GM23338 (cell line): ENCODE measurements around the gene ARL2. TPM values are rescaled to one million over a fixed set of nuclear protein-coding genes. Genes with fewer than 3 reads are reported as not detected.

Experiments used
- ATAC-seq: fragments of 200-7000 bp; cut with Tn5 transposase; 3 replicates; pipeline ENCODE4 v1.9.1; 2020
- DNase-seq: peaks from one replicate; pipeline ENCODE4 v3.0.0-alpha.2; 2015; ENCODE audit warnings: low spot score
- H2AFZ ChIP-seq: fragments of 200-600 bp; sonication (generic); 2 replicates; pipeline ENCODE4 v1.8.0; 2016; ENCODE audit warnings: antibody characterized with exemption, mild to moderate bottlenecking, moderate library complexity
- H3F3A ChIP-seq: fragments of 200-600 bp; sonication (generic); replicated peaks from 2 replicates; pipeline ENCODE4 v1.8.0; 2017; ENCODE audit warnings: antibody characterized with exemption, mixed run types, low read depth
- H3K27ac ChIP-seq: fragments of 200-600 bp; sonication (generic); 2 replicates; pipeline ENCODE4 v1.6.1; 2016; ENCODE audit warnings: low read depth
- H3K27me3 ChIP-seq: fragments of 200-600 bp; sonication (generic); 2 replicates; pipeline ENCODE4 v1.8.0; 2016; ENCODE audit warnings: mild to moderate bottlenecking, mixed run types, moderate library complexity; ENCODE audit not compliant: insufficient read depth
- H3K36me3 ChIP-seq: fragments of 200-600 bp; sonication (generic); 2 replicates; pipeline ENCODE4 v1.8.0; 2016; ENCODE audit warnings: mild to moderate bottlenecking; ENCODE audit not compliant: insufficient read depth
- H3K4me1 ChIP-seq: fragments of 200-600 bp; sonication (generic); 2 replicates; pipeline ENCODE4 v1.8.0; 2016; ENCODE audit warnings: mild to moderate bottlenecking, moderate library complexity; ENCODE audit not compliant: insufficient read depth
- H3K4me2 ChIP-seq: fragments of 200-600 bp; sonication (generic); 2 replicates; pipeline ENCODE4 v1.7.1; 2017; ENCODE audit warnings: mixed run types
- H3K4me3 ChIP-seq: fragments of 200-600 bp; sonication (generic); 2 replicates; pipeline ENCODE4 v1.6.1; 2016; ENCODE audit warnings: mixed run types
- H3K79me2 ChIP-seq: fragments of 200-600 bp; sonication (generic); replicated peaks from 2 replicates; pipeline ENCODE4 v1.8.0; 2017; ENCODE audit warnings: mild to moderate bottlenecking; ENCODE audit not compliant: insufficient read depth
- H3K9me2 ChIP-seq: fragments of 200-600 bp; sonication (generic); 2 replicates; pipeline ENCODE4 v1.8.0; 2017; ENCODE audit not compliant: insufficient read depth
- H4K20me1 ChIP-seq: fragments of 200-600 bp; sonication (generic); replicated peaks from 2 replicates; pipeline ENCODE4 v1.8.0; 2017; ENCODE audit warnings: mild to moderate bottlenecking; ENCODE audit not compliant: insufficient read depth
- H3K27ac Mint-ChIP-seq: 2 replicates; pipeline ENCODE4 v1.8.0; 2020; ENCODE audit warnings: inconsistent platforms, mild to moderate bottlenecking, moderate library complexity, mixed read lengths
- H3K27me3 Mint-ChIP-seq: 3 replicates; pipeline ENCODE4 v1.8.0; 2022; ENCODE audit warnings: low read depth, mild to moderate bottlenecking, moderate library complexity, mixed read lengths, inconsistent platforms; ENCODE audit not compliant: insufficient read depth, poor library complexity
- H3K36me3 Mint-ChIP-seq: 3 replicates; pipeline ENCODE4 v1.8.0; 2021; ENCODE audit warnings: low read depth, mild to moderate bottlenecking, inconsistent platforms, moderate library complexity, mixed read lengths
- H3K4me1 Mint-ChIP-seq: 3 replicates; pipeline ENCODE4 v1.8.0; 2020; ENCODE audit warnings: mild to moderate bottlenecking, inconsistent platforms, mixed read lengths
- H3K4me3 Mint-ChIP-seq: 3 replicates; pipeline ENCODE4 v1.8.0; 2021; ENCODE audit warnings: moderate library complexity, mild to moderate bottlenecking, inconsistent platforms, mixed read lengths
- H3K9me3 Mint-ChIP-seq: 3 replicates; pipeline ENCODE4 v1.8.0; 2020; ENCODE audit warnings: moderate library complexity, mild to moderate bottlenecking, inconsistent platforms, mixed read lengths
- EZH2phosphoT487 ChIP-seq: fragments of 200-600 bp; sonication (generic); IDR thresholded peaks from one replicate; pipeline ENCODE4 v1.8.1; 2018; ENCODE audit warnings: antibody characterized with exemption; ENCODE audit not compliant: unreplicated experiment
- POLR2AphosphoS5 ChIP-seq: IDR thresholded peaks from 2 replicates; pipeline ENCODE4 v1.6.1; 2016; ENCODE audit warnings: antibody characterized with exemption, low read depth
- ZNF331 ChIP-seq: fragments of 250-450 bp; sonication (Bioruptor Pico); IDR thresholded peaks from 2 replicates; pipeline ENCODE4 v1.5.0; 2020; ENCODE audit warnings: low read depth, mild to moderate bottlenecking, moderate library complexity
- polyA plus RNA-seq: library from polyadenylated mRNA; unstranded; fragments of >200 nt; fragmentation: Nextera tagmentation; extraction: Ambion mirVana; gene quantifications from 2 replicates; pipeline ENCODE4 v1.2.1, GENCODE V29; 2016
- total RNA-seq: library from RNA; depleted of rRNA; stranded (reverse); fragments of >200 nt; shearing (Covaris generic); gene quantifications from 2 replicates; pipeline ENCODE4 v1.2.3, GENCODE V29; 2014
- TF ChIP-seq, protein P1 (sequence below): fragments of 250-450 bp; sonication (Bioruptor Pico); IDR thresholded peaks from 2 replicates; pipeline ENCODE4 v1.5.0; 2020; ENCODE audit warnings: mild to moderate bottlenecking, moderate library complexity
- TF ChIP-seq, protein P2 (sequence below): IDR thresholded peaks from 2 replicates; pipeline ENCODE4 v1.6.1; 2016; ENCODE audit warnings: antibody characterized with exemption
- TF ChIP-seq, protein P3 (sequence below): IDR thresholded peaks from one replicate; pipeline ENCODE4 v1.6.1; 2018; ENCODE audit warnings: antibody characterized with exemption; ENCODE audit not compliant: unreplicated experiment
- TF ChIP-seq, protein P4 (sequence below), 2 experiments: fragments of 200-600 bp in 1 of 2; sonication (generic) in 1 of 2; conservative IDR thresholded peaks; 2 replicates each; pipeline versions ENCODE4 v1.5.1 to v1.6.1; 2016 to 2017; ENCODE audit warnings: antibody characterized with exemption in 2 of 2, low read depth in 2 of 2, mild to moderate bottlenecking in 2 of 2, moderate library complexity in 1 of 2

ARL2 gene
- total and polyA plus RNA-seq, 2 experiments from 2014 or later: 193 to 236 TPM

DNA sequence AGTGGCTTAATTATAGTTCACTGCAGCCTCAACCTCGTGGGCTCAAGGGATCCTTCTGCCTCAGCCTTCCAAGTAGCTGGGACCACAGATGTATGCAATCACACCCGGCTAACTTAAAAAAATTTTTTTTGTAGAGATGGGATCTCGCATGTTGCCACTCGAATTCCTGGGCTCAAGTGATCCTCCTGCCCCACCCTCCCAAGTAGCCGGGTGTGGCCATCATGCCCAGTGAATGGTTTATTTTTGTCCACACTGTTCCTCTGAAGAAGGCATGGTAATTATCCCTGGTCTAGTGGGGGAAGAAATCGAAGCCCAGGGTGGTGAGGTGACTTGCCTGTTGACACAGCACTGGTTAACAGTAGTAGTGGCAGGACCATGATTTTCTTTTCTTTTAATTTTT is 28.9 kb downstream of the ARL2 start:
- peaks cover 18% of the 10 kb centered on the region for H3K79me2 ChIP-seq
- peaks cover 11% of the 10 kb centered on the region for H4K20me1 ChIP-seq
- no peaks in the 10 kb centered on the region for H3K9me2 ChIP-seq
- no peaks in the 10 kb centered on the region for H3K27me3 ChIP-seq
- Mint-ChIP-seq H3K4me1 (peaks cover 14% of the 10 kb centered on the region), H3K4me3 (peak overlapping the region; percentile 94), H3K9me3 (no peaks in the 10 kb centered on the region), H3K27ac (no peak overlapping the region), H3K36me3 (peaks cover 17% of the 10 kb centered on the region), H3K27me3 (peaks cover 11% of the 10 kb centered on the region)
- no peak overlapping the region for H3K27ac ChIP-seq
- TF ChIP-seq, protein P1, sequence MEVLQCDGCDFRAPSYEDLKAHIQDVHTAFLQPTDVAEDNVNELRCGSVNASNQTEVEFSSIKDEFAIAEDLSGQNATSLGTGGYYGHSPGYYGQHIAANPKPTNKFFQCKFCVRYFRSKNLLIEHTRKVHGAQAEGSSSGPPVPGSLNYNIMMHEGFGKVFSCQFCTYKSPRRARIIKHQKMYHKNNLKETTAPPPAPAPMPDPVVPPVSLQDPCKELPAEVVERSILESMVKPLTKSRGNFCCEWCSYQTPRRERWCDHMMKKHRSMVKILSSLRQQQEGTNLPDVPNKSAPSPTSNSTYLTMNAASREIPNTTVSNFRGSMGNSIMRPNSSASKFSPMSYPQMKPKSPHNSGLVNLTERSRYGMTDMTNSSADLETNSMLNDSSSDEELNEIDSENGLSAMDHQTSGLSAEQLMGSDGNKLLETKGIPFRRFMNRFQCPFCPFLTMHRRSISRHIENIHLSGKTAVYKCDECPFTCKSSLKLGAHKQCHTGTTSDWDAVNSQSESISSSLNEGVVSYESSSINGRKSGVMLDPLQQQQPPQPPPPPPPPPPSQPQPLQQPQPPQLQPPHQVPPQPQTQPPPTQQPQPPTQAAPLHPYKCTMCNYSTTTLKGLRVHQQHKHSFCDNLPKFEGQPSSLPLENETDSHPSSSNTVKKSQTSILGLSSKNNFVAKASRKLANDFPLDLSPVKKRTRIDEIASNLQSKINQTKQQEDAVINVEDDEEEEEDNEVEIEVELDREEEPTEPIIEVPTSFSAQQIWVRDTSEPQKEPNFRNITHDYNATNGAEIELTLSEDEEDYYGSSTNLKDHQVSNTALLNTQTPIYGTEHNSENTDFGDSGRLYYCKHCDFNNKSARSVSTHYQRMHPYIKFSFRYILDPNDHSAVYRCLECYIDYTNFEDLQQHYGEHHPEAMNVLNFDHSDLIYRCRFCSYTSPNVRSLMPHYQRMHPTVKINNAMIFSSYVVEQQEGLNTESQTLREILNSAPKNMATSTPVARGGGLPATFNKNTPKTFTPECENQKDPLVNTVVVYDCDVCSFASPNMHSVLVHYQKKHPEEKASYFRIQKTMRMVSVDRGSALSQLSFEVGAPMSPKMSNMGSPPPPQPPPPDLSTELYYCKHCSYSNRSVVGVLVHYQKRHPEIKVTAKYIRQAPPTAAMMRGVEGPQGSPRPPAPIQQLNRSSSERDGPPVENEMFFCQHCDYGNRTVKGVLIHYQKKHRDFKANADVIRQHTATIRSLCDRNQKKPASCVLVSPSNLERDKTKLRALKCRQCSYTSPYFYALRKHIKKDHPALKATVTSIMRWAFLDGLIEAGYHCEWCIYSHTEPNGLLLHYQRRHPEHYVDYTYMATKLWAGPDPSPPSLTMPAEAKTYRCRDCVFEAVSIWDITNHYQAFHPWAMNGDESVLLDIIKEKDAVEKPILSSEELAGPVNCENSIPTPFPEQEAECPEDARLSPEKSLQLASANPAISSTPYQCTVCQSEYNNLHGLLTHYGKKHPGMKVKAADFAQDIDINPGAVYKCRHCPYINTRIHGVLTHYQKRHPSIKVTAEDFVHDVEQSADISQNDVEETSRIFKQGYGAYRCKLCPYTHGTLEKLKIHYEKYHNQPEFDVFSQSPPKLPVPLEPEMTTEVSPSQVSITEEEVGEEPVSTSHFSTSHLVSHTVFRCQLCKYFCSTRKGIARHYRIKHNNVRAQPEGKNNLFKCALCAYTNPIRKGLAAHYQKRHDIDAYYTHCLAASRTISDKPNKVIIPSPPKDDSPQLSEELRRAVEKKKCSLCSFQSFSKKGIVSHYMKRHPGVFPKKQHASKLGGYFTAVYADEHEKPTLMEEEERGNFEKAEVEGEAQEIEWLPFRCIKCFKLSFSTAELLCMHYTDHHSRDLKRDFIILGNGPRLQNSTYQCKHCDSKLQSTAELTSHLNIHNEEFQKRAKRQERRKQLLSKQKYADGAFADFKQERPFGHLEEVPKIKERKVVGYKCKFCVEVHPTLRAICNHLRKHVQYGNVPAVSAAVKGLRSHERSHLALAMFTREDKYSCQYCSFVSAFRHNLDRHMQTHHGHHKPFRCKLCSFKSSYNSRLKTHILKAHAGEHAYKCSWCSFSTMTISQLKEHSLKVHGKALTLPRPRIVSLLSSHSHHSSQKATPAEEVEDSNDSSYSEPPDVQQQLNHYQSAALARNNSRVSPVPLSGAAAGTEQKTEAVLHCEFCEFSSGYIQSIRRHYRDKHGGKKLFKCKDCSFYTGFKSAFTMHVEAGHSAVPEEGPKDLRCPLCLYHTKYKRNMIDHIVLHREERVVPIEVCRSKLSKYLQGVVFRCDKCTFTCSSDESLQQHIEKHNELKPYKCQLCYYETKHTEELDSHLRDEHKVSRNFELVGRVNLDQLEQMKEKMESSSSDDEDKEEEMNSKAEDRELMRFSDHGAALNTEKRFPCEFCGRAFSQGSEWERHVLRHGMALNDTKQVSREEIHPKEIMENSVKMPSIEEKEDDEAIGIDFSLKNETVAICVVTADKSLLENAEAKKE: no peak
- TF ChIP-seq, protein P2, sequence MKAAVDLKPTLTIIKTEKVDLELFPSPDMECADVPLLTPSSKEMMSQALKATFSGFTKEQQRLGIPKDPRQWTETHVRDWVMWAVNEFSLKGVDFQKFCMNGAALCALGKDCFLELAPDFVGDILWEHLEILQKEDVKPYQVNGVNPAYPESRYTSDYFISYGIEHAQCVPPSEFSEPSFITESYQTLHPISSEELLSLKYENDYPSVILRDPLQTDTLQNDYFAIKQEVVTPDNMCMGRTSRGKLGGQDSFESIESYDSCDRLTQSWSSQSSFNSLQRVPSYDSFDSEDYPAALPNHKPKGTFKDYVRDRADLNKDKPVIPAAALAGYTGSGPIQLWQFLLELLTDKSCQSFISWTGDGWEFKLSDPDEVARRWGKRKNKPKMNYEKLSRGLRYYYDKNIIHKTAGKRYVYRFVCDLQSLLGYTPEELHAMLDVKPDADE: no peak
- TF ChIP-seq EZH2phosphoT487 (no peak), ZNF331 (no peak), POLR2AphosphoS5 (no peak)
- TF ChIP-seq, protein P3, sequence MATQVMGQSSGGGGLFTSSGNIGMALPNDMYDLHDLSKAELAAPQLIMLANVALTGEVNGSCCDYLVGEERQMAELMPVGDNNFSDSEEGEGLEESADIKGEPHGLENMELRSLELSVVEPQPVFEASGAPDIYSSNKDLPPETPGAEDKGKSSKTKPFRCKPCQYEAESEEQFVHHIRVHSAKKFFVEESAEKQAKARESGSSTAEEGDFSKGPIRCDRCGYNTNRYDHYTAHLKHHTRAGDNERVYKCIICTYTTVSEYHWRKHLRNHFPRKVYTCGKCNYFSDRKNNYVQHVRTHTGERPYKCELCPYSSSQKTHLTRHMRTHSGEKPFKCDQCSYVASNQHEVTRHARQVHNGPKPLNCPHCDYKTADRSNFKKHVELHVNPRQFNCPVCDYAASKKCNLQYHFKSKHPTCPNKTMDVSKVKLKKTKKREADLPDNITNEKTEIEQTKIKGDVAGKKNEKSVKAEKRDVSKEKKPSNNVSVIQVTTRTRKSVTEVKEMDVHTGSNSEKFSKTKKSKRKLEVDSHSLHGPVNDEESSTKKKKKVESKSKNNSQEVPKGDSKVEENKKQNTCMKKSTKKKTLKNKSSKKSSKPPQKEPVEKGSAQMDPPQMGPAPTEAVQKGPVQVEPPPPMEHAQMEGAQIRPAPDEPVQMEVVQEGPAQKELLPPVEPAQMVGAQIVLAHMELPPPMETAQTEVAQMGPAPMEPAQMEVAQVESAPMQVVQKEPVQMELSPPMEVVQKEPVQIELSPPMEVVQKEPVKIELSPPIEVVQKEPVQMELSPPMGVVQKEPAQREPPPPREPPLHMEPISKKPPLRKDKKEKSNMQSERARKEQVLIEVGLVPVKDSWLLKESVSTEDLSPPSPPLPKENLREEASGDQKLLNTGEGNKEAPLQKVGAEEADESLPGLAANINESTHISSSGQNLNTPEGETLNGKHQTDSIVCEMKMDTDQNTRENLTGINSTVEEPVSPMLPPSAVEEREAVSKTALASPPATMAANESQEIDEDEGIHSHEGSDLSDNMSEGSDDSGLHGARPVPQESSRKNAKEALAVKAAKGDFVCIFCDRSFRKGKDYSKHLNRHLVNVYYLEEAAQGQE: no peak
- TF ChIP-seq, protein P4, sequence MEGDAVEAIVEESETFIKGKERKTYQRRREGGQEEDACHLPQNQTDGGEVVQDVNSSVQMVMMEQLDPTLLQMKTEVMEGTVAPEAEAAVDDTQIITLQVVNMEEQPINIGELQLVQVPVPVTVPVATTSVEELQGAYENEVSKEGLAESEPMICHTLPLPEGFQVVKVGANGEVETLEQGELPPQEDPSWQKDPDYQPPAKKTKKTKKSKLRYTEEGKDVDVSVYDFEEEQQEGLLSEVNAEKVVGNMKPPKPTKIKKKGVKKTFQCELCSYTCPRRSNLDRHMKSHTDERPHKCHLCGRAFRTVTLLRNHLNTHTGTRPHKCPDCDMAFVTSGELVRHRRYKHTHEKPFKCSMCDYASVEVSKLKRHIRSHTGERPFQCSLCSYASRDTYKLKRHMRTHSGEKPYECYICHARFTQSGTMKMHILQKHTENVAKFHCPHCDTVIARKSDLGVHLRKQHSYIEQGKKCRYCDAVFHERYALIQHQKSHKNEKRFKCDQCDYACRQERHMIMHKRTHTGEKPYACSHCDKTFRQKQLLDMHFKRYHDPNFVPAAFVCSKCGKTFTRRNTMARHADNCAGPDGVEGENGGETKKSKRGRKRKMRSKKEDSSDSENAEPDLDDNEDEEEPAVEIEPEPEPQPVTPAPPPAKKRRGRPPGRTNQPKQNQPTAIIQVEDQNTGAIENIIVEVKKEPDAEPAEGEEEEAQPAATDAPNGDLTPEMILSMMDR (conservative IDR thresholded peaks at IDR 0.05; ENCODE audit: low read depth in 2 of 2): no peak
- no peak for ATAC-seq
- peak overlapping the region; percentile 87; the same call in 1 of the 2 replicates for H3K4me3 ChIP-seq
- H3F3A ChIP-seq: 0 out of 2 replicates have a peak, but pooled peaks cover 11% of the 10 kb centered on the region
- H2AFZ ChIP-seq: no peak overlapping the region
- H3K4me2 ChIP-seq: peak overlapping the region; percentile 91; the same call in 1 of the 2 replicates
- H3K4me1 ChIP-seq: peaks cover 3% of the 10 kb centered on the region; the same call in 1 of the 2 replicates
- H3K36me3 ChIP-seq: no peaks in the 10 kb centered on the region
- no peak for DNase-seq
